C1 segment of cervical spinal cord (tissue), 14 donors: Measurements from ENCODE around the gene ITPRIPL1.
A peak's percentile ranks its signal among the peaks of the same experiment; 100 is the strongest.
"Not testable (repeated sequence)": the region's sequence is repeated elsewhere in the genome, so short reads cannot be mapped to it uniquely, and the experiment has no call there.

Experiments
- DNase-seq, 14 donors: peaks; one replicate each; lab custom pipeline; 2025; lab: John Stamatoyannopoulos, UW

The ITPRIPL1 gene, protein sequence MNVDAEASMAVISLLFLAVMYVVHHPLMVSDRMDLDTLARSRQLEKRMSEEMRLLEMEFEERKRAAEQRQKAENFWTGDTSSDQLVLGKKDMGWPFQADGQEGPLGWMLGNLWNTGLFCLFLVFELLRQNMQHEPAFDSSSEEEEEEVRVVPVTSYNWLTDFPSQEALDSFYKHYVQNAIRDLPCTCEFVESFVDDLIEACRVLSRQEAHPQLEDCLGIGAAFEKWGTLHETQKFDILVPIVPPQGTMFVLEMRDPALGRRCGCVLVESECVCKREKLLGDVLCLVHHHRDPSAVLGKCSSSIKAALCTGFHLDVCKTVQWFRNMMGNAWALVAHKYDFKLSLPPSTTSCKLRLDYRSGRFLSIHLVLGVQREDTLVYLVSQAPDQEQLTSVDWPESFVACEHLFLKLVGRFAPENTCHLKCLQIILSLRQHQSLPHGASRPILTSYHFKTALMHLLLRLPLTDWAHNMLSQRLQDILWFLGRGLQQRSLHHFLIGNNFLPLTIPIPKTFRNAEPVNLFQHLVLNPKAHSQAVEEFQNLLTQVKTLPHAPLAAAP

DNA sequence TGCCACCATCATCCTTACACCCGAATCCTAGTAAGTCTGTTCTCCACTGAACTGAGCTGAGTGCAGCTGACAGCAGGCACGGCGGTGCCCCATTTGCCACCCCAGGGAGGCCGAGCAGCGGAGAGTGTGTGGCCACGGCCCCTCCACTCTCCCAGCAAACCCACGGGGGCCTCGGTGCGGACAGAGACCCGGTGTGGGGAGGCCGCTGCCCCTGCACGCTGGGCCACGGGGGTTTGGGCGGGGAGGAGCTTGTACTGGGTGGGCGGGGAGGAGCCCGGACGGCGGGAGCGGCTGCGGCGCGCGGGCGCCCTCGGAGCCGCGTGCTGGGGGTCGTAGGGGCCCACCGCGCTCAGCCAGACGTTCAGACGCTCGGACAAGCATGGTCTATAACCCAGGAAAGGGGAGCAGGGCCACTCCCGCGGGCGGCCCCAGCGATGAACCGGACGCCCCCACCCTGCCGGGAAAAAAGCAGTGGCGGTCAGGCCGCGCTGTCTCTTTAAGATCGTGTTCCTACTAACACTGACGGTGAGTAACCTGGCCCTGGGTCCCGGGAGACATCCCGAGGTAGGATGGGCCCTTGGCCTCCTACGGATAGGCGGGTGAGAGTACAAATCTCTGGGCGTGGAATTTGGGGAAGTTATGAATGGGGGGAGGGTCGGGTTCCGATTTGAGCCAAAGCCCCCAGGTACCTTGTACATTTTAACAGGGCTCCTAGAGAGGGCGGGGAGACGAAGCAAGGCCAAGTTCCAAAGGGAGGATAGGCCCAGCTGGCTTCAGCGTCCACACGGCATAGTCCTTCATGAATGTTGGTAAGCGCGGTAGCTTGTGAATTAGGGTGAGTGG lies at the start of gene ITPRIPL1:
Gene ITPRIPL1, plus strand, starts transcription at position 277 of the 843 bp plus-strand sequence. Its CDS starts 523 bp downstream, at position 800.
- peak in 3 of 14 donors; percentile 14 to 70 (median 14) for DNase-seq

DNA sequence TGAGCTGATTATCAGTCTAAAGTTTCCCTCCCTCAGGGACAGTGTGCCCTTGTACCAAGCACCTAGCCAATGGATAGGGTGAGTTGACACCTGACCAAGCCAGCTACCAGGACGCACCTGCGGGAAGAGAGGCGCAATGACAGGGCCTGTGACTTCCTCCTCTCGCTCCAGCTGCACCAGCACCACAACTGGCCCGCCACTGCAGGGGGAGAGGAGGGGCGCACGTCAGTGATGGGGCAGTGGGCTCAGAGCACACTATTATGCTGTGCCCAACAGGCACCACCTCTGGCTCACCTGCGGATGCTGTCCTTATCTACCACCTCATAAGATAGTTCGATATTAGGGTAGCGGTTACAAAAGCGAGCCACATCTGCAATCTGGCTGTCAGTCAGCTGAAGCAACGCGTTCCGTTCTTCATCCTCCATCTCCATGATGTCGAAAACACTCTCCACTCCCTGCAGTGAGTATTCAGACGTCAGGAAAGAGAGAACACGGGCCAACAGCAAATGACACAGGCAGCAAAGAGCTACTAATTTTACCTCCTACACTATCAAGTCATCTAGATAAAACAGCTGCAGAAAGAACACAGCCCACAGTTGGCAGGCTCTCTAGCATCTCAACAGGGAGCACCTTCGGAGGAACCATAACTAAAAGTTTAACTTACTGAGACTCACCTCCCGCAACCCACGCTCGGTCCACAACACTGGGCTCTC lies 48.2 kb upstream of the ITPRIPL1 start:
- no peak for DNase-seq

DNA sequence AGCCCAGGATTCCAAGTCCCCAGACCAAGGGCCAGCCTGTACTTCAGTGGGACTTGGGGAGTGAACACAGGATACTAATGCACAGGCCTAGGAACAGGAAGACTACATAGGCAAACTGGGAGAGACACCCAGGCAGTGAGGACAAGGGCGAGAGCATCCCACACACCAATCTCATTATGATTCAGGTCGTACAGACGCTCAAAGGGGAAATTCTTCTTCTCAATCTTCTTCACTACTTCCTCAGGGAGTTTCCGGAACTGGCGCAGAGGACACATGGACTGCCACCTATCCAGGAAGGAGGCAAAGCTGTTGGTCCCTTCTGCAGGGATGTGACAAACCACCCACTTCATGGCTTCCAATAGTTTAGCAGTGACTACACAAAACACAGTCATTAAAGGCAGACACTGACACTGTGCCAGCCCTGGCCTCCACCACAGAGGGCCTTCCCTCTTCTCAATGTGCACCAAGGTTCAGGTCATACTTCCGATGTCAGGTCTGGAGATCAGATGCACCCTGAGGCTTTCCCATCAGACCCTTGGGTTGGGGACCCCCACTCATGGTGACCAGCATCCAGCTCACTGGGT lies 37.8 kb upstream of the ITPRIPL1 start:
- no peak for DNase-seq

DNA sequence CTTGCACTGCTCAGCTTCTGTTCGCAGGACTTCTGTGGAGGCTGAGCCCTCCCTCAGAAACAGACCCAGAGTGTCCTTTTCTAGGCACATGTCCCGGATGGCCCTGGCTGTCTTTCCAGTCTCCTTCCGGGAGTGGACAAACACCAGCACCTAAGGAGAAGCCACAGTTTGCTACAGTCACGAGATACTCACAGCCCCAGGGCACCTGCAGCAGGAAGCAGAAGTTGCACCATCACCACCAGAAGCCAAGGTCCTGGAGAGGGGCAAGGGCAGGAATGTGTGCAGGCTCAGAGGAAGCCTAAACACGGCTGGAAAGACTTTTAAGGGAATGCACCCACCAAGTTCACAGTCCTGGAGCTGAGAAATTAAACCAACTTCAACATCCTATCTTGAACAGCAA lies 33.4 kb upstream of the ITPRIPL1 start:
- DNase-seq, result no peak

GRCh38 chr2:96294271-96294670 lies 30.8 kb upstream of the ITPRIPL1 start:
- DNase-seq, result not testable (repeated sequence)

- DNase-seq, result peak in 2 of 14 donors; percentile 9 to 36
Observed at GRCh38 chr2:96296925-96297324, 28.2 kb upstream of the ITPRIPL1 start.

GRCh38 chr2:96301865-96302264 lies 23.3 kb upstream of the ITPRIPL1 start:
- no peak for DNase-seq

DNA sequence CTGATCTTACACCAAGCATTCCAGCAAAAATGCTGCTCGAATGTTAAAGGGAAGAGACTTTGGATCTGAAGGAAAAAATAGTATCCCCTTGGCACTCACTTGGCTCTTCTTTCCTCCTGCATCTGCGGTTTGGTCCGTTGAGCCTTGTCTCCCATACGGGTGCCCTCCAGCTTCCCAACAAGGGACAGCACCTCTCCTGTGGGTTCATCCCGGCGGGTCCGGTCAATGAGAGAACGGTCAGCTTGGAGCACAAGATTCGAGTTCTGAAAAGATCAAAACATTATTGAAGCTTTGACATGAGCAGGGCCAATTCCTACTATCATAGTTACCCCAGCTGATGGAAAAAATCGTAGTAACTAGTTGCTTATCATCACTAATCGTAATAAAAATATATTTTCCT lies 20.5 kb upstream of the ITPRIPL1 start:
- no peak for DNase-seq

DNA sequence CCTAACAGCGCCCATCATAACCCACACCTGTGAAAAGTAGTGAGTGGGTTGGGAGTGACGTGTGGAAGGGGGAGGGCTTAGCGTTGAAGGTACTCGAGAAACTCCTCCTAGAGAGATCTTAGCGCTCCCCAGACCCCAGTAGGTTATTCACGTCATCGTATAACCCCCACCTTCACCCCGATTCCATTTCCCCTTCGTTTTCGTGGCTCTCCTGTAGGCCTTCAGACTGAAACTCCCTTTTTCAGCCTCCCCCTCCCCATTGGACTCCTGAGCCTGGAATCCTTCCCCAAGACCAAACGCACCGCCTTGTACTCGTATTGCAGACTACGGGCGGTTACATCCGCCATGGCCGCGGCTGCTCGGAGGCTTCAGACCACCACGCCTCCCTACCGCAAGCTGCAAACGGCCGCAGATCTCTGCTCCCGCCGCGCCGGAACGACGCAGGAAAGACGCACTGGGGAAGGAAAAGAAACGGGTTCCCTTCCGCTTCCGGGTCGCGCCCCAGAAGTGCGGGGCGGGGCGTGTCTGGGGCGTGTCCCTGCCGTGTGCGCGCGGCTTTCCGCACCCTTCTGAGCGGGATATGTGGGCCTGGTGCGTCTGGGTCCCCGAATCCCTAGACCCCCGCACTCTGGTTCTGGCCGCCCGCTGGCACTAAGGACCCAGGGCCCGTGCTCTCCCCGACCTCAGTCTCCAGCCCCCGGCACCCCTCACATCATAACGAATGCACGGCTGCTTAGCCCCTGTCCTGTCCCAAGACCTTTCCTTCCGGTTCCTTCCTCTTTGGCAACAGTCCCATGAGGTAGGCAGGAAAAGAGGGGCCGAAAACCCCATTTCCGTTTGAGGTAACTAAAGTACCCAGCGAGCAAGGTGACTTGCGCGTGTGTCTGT lies 19.8 kb upstream of the ITPRIPL1 start, which contains the start of gene SNRNP200:
Gene SNRNP200, minus strand, starts transcription at position 456 of the 888 bp plus-strand sequence. Its CDS starts 109 bp downstream, at position 347.
- peak; percentile 16 to 91 (median 79) for DNase-seq

DNA sequence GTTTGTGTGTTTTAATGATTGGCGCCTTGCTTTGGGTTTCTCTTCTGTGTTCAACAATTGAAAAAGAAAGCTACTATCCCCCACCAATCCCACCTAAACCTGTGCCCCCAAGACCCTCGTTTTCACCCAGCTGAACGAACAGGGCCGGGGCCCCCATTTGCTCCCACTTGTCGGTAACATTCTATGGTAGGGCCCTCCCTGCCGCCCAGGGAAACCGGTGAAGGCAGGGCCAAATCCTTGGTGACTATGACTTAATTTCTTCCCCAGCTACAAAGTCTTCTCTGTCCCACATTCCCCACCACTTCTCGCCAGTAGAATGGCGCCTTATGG lies 19.2 kb upstream of the ITPRIPL1 start:
- DNase-seq, result peak in 1 of 14 donors; percentile 35

DNA sequence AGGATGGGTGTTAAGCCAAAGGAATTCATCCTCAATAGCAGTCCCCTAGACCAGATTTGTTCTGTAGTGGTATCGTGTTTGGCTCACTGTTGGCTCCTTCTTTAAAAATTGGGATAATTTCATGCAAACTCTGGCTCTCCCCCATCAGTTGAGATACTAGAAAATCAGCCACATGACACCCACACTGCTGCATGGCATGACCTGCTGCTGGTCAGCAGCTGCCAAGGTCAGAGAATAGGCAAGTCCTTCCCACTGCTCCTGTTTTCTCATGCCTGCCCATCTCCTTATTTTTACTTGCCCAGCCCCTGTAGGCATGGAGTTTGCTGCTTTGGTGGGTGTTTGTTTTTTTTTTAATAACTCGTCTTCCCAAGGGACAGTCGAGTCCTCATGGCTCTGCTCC lies 18.7 kb upstream of the ITPRIPL1 start:
- DNase-seq, result no peak

DNA sequence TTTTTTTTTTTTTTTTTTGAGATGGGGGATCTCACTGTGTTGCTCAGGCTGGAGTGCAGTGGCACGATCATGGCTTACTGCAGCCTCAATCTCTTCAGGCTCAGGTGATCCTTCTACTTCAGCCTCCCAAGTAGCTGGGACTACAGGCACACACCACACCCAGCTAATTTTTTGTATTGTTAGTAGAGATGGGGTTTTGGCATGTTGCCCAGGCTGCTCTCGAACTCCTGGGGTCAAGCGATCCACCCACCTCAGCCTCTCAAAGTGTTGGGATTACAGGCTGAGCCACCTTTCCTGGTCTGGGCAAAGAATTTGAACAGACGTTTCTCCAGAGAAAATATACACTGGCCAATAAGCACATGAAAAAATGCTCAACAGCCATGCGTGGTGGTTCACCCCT lies 16.9 kb upstream of the ITPRIPL1 start:
- DNase-seq, result no peak

DNA sequence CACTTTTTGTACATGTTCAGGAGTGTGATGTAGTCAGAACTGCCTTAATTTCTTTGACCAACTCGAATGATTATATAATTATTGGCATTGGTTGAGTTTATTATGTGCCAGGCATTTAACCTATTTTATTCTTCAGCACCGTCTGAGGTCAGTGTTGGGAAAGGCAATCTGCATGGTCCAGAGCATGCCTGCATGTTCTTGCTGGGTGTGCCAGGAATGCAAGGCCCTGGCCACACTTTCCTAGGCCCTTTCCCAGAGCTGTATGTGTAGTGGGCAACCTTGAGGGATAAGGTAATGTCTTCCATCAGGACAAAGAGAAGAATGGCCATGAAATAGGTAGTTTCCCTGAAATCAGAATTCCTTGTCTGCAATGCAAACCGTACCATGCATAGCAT lies 10.1 kb upstream of the ITPRIPL1 start:
- DNase-seq, result no peak

GRCh38 chr2:96315400-96316071 lies 9.6 kb upstream of the ITPRIPL1 start:
- peak in 1 of 14 donors; percentile 29 for DNase-seq

DNA sequence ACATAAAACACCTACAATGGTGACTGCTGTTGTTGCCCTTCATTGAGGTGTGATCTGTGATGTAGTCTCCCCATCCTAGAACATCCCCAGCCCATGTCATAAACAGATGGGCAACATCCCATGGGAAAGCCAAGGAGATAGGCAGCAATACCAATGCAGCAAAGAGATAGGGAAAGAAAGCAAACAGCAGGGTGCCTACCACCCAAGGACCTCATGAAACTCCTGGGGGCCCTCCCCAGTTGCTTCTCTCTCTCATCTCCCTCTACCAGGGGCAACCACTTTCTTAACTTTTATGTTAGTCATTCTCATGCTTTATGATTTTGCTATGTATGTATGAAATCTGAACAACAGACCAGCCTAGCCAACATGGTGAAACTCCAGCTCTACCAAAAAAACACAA lies 8.1 kb upstream of the ITPRIPL1 start:
- DNase-seq, result no peak

GRCh38 chr2:96317584-96317997 lies 7.5 kb upstream of the ITPRIPL1 start:
- no peak for DNase-seq

DNA sequence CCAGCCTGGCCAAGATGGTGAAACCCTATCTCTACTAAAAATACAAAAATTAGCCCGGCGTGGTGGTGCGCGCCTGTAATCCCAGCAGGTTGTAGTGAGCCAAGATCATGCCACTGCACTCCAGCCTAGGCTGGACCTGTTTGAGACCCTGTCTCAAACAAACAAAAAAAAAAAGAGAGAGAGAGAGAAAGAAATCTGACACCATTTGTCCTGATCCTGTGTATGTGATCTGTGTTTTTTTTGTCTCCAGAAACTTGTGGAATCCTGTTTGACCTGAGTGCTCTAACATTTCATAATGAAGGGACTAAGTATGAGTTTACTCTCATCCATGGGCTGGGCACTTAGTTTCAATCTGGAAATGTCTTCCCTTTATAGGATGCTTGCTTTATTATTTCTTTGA lies 6.4 kb upstream of the ITPRIPL1 start:
- no peak for DNase-seq

GRCh38 chr2:96319396-96319795 lies 5.7 kb upstream of the ITPRIPL1 start:
- DNase-seq, result no peak

DNA sequence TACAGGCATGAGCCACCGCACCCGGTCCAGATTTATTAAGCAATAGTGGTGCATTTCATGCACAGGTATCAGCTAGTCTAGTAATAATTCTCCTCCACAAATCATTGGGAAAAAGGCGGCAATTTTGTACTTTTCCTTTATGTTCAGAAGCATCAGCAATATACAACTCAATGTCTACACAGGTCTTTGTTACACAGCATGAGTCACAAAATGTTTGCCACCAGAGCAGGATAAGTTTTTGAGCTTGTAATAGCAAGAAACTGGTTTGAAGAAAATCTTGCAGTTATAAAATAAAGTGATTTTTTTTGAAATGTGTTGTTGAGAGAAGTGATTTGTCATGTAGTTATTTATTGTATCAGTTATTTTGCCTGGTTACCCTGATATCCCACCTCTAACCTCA lies 4.8 kb upstream of the ITPRIPL1 start:
- DNase-seq, result no peak
